Measurements from ENCODE around the gene SHANK3. TPM values are rescaled to one million over a fixed set of nuclear protein-coding genes. Genes with fewer than 3 reads are reported as not detected.

SHANK3 gene
- total and polyA plus RNA-seq, 2 donors from 2014 or later = 8.8 to 40.5 TPM

GRCh38 chr22:50677493-50678217 lies 5.0 kb downstream of the SHANK3 start:
- intact Hi-C loops (cut with DNase I) = no loop called here
- peaks cover 5% of the 10 kb centered on the region for H3K27me3 ChIP-seq (ENCODE audit: control insufficient read depth, insufficient read depth, low read length)
- TF ChIP-seq, protein P1, sequence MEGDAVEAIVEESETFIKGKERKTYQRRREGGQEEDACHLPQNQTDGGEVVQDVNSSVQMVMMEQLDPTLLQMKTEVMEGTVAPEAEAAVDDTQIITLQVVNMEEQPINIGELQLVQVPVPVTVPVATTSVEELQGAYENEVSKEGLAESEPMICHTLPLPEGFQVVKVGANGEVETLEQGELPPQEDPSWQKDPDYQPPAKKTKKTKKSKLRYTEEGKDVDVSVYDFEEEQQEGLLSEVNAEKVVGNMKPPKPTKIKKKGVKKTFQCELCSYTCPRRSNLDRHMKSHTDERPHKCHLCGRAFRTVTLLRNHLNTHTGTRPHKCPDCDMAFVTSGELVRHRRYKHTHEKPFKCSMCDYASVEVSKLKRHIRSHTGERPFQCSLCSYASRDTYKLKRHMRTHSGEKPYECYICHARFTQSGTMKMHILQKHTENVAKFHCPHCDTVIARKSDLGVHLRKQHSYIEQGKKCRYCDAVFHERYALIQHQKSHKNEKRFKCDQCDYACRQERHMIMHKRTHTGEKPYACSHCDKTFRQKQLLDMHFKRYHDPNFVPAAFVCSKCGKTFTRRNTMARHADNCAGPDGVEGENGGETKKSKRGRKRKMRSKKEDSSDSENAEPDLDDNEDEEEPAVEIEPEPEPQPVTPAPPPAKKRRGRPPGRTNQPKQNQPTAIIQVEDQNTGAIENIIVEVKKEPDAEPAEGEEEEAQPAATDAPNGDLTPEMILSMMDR (IDR thresholded peaks at IDR 0.05; ENCODE audit: borderline replicate concordance, extremely low read depth, insufficient read depth) = no peak
- H3K27ac ChIP-seq (ENCODE audit: low read depth in 2 of 2, low read length in 2 of 2) = no peak overlapping the region
- peaks cover 0 to 3% (median 0%) of the 10 kb centered on the region in 3 donors for H3K4me1 ChIP-seq (ENCODE audit: control insufficient read depth in 2 of 3, insufficient read depth in 2 of 3, low read depth in 1 of 3, low read length in 3 of 3)
- FAIRE-seq (no peak), DNase-seq (peak in 1 of 5 donors; percentile 30)
- H3K4me3 ChIP-seq (ENCODE audit: low read length in 3 of 3) = peak overlapping the region in 1 of 3 donors; percentile 17
- no peaks in the 10 kb centered on the region for H3K36me3 ChIP-seq (ENCODE audit: control insufficient read depth in 2 of 3, insufficient read depth in 3 of 3, low read length in 3 of 3)
- H3K9me3 ChIP-seq (ENCODE audit: control insufficient read depth in 2 of 3, insufficient read depth in 1 of 3, low read length in 3 of 3) = no peaks in the 10 kb centered on the region
- H3K9ac ChIP-seq (ENCODE audit: low read length in 3 of 3) = no peak overlapping the region

- TF ChIP-seq, protein P1 (IDR thresholded peaks at IDR 0.05; ENCODE audit: borderline replicate concordance, extremely low read depth, insufficient read depth) = no peak
- Histone ChIP-seq H3K27ac (ENCODE audit: low read depth in 2 of 2, low read length in 2 of 2) (no peak overlapping the region), H3K9ac (ENCODE audit: low read length in 3 of 3) (no peak overlapping the region), H3K4me1 (ENCODE audit: control insufficient read depth in 2 of 3, insufficient read depth in 2 of 3, low read depth in 1 of 3, low read length in 3 of 3) (peaks cover 0 to 3% (median 0%) of the 10 kb centered on the region in 3 donors), H3K27me3 (ENCODE audit: control insufficient read depth, insufficient read depth, low read length) (peaks cover 5% of the 10 kb centered on the region), H3K36me3 (ENCODE audit: control insufficient read depth in 2 of 3, insufficient read depth in 3 of 3, low read length in 3 of 3) (no peaks in the 10 kb centered on the region), H3K9me3 (ENCODE audit: control insufficient read depth in 2 of 3, insufficient read depth in 1 of 3, low read length in 3 of 3) (no peaks in the 10 kb centered on the region), H3K4me3 (ENCODE audit: low read length in 3 of 3) (no peak overlapping the region)
- intact Hi-C loops (cut with DNase I) = no loop called here
- no peak for FAIRE-seq
- DNase-seq = peak in 1 of 5 donors; percentile 25
These were observed 5.6 kb downstream of the SHANK3 start for GRCh38 chr22:50678218-50678650.

DNA sequence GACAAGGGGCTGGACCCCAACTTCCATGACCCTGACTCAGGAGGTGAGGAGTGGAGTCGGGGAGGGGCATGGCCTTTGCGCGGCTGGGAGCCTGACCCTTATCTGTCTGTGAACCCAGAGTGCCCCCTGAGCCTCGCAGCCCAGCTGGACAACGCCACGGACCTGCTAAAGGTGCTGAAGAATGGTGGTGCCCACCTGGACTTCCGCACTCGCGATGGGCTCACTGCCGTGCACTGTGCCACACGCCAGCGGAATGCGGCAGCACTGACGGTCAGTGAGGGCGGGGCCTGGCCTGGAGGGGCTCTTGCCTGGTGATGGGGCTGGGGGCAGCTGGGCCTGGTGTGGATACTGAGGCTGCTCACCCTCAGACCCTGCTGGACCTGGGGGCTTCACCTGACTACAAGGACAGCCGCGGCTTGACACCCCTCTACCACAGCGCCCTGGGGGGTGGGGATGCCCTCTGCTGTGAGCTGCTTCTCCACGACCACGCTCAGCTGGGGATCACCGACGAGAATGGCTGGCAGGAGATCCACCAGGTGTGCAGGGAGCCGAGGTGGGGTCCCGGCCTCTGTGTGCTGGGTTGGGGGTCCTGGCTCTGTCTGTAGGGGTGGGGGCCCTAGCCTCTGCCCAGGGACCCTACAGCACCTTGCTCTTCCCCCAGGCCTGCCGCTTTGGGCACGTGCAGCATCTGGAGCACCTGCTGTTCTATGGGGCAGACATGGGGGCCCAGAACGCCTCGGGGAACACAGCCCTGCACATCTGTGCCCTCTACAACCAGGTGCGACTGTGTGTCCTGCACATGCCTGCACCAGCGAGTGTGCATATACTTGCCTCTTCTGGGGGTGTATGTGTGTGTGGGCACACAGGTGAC lies 6.3 kb downstream of the SHANK3 start:
- TF ChIP-seq, protein P1 (IDR thresholded peaks at IDR 0.05; ENCODE audit: borderline replicate concordance, extremely low read depth, insufficient read depth) = no peak
- no peaks in the 10 kb centered on the region for H3K36me3 ChIP-seq (ENCODE audit: control insufficient read depth in 2 of 3, insufficient read depth in 3 of 3, low read length in 3 of 3)
- intact Hi-C loops (cut with DNase I) = no loop called here
- no peak overlapping the region for H3K27ac ChIP-seq (ENCODE audit: low read depth in 2 of 2, low read length in 2 of 2)
- H3K9ac ChIP-seq (ENCODE audit: low read length in 3 of 3) = no peak overlapping the region
- peaks cover 5% of the 10 kb centered on the region for H3K27me3 ChIP-seq (ENCODE audit: control insufficient read depth, insufficient read depth, low read length)
- no peak overlapping the region for H3K4me3 ChIP-seq (ENCODE audit: low read length in 3 of 3)
- FAIRE-seq (no peak), DNase-seq (no peak)
- peaks cover 0 to 3% (median 0%) of the 10 kb centered on the region in 3 donors for H3K4me1 ChIP-seq (ENCODE audit: control insufficient read depth in 2 of 3, insufficient read depth in 2 of 3, low read depth in 1 of 3, low read length in 3 of 3)
- H3K9me3 ChIP-seq (ENCODE audit: control insufficient read depth in 2 of 3, insufficient read depth in 1 of 3, low read length in 3 of 3) = no peaks in the 10 kb centered on the region

Measured in kidney (tissue), 14 donors.